Ecto neural progenitor cell (in vitro differentiated cells): Measurements from ENCODE around the gene AP2A1.
A peak's percentile ranks its signal among the peaks of the same experiment; 100 is the strongest.
"Not testable (repeated sequence)": the region's sequence is repeated elsewhere in the genome, so short reads cannot be mapped to it uniquely, and the experiment has no call there.

Experiments
- DNase-seq: peaks from one replicate; pipeline ENCODE4 v3.0.0-alpha.2; 2018; ENCODE audit warnings: low spot score

The AP2A1 gene

DNA sequence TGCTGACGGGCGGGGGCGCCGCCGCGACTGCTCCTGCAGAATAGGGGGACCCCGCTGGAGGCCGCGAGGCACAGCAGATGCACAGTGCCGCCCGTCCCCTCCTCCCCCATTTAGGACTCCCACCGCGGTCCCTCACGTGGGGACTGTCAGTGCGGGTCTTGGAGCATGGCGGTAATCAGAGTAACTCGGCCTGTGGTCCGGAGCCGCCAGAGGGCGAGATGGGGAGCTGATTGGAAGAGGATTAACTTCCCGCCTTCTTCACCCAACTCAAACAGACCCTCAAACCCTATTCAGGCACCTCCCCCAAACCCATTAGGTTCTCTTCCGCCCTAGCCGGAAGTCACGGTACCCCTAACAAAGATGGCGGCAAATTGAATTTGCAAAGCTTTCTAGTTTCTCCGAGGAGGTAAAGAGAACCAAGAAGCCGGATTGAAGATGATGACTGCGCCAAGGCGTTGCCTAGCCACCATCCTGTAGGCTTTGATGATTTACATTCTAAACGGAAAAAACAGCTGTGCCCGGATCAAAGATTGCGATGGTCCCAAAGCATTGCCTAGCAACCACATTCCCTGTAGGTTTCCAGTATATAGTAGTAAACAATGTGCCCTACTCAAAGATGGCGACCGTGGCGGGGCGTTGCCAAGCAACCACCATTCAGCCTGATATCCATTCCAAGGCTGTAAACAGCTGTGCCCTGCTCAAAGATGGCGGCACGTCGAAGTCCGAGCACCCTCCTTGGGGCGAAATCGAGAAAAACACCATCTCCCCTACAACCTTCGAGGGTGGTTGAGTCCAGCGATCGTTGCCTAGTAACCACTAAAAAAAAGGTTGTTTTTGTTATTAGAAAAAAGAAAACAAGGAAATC lies 46.4 kb downstream of the AP2A1 start, which contains the start of gene FUZ:
FUZ (minus strand) TSS at position 296 of the 865 bp plus-strand sequence; CDS start at position 110, 186 bp downstream.
- peak; percentile 98 for DNase-seq

DNA sequence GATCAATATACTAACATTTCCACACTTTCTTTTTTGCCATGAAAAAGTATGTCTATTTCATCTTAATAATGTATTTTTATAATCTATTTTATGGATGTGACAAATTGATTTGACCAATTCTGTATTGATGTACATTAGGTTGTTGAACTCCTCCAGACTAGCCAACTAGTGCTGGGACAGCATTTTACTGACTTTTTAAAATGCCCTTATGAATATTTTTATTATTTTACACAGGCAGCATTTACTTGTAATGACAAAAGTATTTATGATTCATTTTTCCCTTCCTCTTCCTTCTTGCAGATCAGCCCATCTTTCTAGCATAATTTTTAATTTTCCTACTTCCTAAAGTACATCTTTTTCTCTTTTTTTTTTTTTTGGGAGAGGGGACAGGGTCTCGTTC lies 47.2 kb downstream of the AP2A1 start:
- no peak for DNase-seq

DNA sequence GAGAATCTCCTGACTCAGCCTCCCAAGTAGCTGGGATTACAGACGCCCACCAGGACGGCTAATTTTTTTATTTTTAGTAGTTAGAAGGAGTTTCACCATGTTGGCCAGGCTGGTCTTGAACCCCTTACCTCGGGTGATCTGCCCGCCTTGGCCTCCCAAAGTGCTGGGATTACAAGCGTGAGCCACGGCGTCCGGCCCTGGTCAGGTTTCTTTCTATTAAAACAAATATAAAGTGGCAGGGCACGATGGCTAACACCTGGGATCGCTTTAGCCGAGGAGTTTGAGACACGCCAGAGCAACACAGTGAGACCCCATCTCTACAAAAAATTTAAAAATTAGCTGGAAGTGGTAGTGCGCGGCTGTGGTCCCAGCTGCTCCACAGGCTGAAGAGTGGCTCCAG lies 49.8 kb downstream of the AP2A1 start:
- DNase-seq = no peak

DNA sequence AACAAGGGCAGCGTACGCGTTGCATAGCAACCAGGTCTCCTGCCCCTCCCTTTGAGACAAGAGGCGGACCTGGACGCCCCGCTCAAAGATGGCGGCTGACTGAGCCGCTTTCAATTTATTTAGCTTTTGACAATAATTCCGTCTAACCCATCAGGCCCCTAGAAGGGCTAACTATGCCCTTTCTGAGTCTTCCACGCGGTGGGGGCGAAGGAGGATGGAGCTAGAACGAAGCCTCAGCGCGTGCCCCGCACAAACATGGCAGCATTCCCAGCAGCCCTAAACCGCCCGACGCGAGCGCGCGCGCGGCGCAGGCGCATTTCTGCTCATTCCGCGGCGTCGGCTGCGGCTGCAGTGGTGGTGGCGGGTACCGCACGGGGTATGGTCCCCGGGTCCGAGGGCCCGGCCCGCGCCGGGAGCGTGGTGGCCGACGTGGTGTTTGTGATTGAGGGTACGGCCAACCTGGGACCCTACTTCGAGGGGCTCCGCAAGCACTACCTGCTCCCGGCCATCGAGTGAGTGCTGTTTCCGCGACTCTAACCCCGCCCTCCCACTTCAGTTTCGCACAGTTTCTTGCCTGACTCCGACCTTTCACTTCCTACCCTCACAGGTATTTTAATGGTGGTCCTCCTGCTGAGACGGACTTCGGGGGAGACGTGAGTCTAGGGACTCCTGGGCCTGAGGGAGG lies 51.3 kb downstream of the AP2A1 start, which contains the start of gene MED25:
MED25 (plus strand) TSS at position 326 of the 685 bp plus-strand sequence; CDS start at position 379, 53 bp downstream.
- peak; percentile 95 for DNase-seq

DNA sequence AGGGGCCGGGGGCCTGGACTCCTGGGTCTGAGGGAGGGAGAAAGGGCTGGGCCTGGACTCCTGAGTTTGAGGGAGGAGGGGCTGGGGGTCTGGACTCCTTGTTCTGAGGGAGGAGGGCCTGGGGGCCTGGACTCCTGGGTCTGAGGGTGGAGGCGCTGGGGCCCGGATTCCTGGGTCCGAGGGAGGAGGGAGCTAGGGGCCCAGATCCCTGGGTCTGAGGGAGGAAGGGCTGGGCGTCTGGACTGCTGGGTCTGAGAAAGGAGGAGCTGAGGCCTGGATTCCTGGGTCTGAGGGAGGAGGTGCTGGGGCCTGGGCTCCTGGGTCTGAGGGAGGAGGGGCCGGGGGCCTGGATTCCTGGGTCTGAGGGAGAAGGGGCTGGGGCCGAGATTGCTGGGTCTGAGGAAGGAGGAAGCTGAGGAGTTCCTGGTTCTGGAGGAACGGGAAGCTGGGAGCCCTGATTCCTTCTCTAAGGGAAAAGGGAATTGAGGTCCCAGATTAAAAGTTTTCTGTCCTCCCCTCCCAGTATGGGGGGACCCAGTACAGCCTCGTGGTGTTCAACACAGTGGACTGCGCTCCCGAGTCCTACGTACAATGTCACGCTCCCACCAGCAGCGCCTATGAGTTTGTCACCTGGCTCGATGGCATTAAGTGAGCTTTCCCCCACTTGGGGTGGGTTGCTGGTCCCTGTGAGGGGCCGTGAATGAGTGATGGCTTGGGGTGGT lies 52.0 kb downstream of the AP2A1 start:
- no peak for DNase-seq

DNA sequence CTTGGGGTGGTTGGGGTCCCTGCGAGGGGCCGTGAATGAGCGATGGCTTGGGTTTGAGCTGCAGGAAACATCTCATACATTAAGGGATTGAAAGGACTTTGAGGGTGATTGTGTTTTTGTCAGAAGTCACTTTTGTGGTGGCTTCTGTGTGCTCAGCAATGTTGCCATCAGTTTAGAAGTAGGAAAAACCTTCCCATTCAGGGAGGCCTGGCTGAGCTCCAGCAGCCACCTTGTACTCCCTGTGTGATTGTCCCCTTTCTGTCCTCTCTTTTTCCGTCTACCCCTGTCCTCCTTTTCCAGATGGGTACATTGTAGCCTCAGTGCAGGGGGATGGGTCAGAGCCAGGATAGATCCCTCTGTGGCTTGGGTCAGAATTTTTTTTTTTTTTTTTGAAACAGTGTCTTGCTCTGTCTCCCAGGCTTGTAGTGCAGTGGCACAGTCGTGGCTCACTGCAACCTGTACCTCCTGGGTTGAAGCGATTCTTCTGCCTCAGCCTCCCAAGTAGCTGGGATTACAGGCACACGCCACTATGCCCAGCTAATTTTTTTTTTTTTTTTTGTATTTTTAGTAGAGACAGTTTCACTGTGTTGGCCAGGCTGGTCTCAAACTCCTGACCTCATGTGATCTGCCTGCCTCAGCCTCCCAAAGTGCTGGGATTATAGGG lies 52.8 kb downstream of the AP2A1 start:
- DNase-seq = not testable (repeated sequence)

DNA sequence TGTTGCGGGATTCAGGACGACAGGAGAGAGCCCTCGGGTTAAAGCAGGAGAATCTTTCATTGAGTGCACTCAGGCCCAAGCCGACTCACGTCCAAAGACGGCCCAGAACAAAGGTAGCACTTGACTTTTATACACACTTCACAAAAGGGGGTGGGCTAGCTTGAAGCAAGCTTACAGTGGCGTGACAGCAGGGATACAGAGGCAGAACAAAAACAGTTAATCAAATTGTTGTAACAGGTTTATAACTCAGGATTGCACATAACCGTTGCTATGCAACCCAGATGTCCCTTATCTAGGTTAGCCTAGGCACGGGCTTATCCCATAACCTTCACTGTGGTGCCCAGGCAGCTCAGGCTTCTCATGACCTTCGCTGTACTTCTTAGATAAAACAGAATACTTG lies 53.3 kb downstream of the AP2A1 start:
- no peak for DNase-seq

DNA sequence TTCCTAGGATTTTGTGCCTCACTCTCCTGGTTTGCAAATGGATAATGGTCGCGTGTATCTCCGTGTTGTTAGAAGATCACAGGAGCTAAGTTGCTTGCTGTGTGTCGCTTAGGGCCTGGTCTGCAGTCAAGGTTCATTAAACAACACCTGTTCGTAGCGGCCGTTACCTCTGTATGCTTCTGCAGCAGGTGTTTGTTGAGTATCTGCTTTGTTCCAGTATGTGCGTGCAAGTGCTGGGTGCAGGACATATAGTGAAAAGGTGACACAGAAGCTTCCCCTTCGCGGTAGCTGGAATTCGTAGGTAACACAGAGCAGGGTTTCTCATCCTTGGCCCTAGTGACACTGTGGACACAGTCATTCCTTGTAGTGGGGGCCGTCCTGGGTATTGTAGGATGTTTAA lies 56.7 kb downstream of the AP2A1 start:
- DNase-seq = no peak

DNA sequence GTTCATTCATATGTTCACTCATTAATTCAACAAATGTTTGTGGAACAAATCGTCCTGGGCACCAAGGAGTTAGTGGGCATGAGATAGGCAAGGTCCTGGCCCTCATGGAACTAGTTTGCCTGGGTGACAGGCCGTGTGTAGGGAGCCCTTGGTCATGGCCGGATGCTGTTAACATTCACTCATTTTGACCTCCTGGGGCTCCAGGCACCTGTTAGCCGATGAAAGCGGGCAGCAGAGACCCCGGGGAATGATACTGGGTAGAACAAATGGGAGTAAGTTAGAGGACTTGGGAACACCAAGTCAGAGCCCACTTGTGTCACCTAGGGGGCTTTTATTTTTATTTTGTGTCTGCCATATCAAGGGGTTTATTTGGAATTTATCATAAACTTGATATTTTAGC lies 57.9 kb downstream of the AP2A1 start:
- no peak for DNase-seq

DNA sequence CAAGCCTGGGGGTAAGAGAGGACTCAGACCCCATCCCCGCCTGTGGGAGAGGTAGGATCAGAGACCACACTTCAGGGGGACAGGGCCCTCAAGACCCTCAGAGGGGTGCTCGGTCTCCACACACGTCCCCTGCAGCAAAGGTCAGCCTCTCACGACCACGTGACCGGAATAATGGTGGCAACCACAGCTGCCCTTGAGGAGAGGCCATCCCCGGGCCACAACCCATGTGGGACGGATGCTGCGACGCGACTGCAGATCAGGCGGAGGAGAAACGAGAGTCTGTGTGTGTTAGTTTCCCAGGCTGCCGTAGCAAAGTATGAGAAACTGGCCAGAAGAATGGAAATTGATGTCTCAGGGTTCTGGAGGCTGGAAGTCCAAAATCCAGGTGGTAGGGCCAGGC lies 60.2 kb downstream of the AP2A1 start:
- no peak for DNase-seq

DNA sequence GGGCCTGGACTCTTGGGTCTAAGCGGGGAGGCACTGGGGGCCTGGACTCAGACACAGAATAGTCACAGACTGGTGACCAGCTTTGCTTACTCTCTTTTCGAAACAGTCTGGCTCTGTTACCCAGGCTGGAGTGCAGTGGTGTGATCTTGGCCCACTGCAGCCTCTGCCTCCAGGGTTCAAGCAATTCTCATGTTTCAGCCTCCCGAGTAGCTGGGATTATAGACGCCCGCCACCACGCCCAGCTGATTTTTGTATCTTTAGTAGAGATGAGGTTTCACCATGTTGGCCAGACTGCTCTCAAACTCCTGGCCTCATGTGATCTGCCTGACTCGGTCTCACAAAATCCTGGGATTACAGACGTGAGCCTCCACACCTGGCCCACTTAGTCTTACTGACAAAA lies 62.4 kb downstream of the AP2A1 start:
- no peak for DNase-seq

DNA sequence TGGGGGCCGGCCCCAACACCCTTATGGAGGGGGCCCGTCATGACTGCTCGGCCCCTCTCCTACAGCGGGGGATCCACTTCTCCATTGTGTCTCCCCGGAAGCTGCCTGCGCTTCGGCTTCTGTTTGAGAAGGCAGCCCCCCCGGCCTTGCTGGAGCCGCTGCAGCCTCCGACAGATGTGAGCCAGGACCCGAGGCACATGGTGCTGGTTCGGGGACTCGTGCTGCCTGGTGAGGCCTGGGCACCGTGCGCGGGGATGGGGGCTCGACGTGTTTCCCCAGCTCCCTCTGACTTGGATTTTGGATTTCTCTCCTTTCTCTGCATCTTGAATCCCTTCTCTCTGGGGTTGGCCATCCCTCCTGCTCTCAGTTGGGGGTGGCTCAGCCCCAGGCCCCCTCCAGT lies 62.9 kb downstream of the AP2A1 start:
- no peak for DNase-seq

DNA sequence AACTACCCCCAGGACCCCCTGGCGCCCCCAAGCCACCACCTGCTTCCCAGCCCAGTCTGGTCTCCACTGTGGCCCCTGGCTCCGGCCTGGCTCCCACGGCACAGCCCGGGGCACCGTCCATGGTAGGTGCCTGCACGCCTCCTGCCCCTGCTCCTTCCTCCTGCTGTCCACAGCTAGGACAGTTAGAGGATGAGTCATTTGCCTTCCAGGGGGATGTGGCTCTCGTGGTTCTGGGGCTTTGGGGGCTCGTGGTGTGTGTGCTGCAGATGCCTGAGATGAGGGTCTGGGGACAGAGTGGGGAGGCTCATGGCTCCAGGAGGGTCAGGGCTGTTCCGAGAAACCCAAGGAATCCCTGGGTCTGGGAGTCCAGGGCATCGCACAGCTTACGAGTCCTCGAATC lies 64.0 kb downstream of the AP2A1 start:
- no peak for DNase-seq

DNA sequence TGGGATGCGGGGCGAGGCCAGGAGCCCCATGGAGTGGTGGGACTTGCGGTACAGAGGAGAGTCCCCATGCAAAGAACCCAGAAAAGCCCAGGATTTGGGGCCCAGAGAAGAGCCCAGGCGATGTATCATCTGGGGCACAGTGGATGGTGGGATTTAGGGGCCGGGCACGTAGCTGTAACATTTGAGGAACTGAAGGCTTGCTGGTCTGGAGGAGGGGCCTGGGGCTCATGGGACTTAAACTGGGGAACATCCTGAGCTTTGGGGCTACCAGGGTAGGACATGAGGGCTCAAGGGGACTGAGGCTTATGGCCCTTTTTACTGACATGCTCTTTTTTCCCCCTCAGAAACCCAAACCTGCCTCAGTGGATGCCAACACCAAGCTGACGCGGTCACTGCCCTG lies 64.8 kb downstream of the AP2A1 start:
- DNase-seq = no peak

DNA sequence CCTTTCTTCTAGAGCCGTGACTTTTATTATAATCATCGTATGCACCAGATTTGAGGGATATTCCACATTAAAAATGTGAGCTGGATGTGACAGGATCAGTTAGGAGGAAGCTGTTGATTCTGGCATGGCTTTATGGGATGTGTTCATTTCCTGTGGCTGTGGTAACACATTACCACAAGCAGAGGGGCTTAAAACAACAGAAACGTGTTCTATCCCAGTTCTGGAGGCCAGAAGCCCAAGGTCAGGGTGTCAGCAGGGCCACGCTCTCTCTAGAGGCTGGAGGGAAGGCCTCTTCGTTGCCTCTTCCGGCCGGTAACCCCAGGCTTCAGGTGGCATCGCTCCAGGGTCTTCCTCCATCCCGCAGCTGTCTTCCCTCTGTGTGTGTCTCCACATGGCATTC lies 65.8 kb downstream of the AP2A1 start:
- no peak for DNase-seq

DNA sequence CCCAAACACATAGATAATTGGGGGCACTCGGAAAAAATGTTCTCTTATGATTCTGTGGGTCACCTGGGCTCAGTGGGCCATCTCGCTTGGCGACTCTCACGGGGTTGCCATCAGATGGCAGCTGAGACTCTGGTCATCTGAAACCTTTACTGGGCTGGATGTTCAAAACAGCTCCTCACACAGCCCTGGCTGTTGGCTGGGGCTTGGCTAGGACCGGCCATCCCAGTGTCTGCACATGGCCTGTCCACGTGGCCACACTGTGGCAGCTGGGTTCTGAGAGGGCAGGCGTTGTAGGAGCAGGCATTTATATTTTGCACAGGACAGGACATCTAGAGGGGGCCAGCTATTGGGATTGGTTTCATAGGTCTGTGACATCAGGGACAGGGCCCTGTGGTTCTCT lies 66.8 kb downstream of the AP2A1 start:
- no peak for DNase-seq

DNA sequence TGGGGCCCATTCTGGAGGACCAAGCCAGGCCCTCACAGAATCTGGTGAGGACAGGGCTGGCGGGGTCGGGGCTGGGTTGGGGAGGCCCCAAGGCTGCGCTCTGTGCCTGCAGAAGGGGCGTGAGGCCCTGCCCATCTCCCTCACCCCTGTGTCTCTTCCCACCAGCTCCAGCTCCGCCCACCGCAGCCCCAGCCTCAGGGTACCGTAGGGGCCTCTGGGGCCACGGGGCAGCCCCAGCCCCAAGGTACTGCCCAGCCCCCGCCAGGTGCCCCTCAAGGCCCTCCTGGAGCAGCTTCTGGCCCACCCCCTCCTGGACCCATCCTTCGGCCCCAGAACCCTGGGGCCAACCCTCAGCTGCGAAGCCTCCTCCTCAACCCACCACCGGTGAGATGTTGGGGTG lies 68.8 kb downstream of the AP2A1 start:
- DNase-seq = no peak

DNA sequence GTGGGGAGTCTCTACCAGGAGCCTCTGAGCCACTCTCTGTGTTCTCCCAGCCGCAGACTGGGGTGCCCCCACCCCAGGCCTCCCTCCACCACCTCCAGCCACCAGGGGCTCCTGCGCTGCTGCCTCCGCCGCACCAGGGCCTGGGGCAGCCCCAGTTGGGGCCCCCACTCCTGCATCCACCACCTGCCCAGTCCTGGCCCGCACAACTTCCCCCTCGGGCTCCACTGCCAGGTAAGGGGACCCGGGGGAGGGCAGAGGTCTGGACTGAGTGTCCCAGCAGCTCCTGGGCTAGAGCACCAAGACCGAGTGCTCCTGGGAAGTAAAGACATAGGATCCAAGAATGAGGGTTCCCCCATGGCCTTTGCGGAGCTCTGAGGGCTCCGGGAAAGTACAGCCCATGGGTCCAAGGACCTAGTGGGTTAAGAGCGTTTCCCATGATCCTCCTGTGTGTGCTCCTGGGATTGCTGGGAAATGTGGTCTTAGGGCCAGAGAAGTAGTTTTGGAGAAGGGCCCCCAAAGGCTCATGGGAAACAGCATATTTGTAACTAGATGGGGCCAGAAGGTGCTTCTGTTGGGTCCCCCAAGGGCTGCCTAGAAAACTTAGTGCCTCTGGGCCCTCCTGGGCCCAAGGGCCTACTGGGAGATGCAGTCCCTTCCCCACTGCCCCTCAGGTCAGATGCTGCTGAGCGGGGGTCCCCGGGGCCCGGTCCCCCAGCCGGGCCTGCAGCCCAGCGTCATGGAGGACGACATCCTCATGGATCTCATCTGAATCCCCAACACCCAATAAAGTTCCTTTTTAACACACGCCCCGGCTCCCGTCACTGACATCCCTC lies 69.6 kb downstream of the AP2A1 start:
- no peak for DNase-seq

DNA sequence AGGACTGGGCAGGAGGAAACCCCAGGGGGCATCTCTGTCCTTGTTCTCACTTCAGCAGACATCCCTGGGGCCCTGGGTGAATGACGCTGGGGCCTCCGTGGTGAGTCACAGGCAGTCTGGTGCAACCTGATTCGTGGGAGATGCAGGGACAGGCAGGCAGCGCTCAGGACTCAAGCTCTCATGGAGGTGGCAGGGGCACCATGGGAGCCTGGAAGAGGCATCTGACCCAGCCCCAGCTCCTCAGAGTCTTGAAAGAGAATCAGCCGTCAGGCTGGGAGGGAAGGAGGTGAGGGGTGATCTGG lies 70.2 kb downstream of the AP2A1 start:
- DNase-seq = no peak

DNA sequence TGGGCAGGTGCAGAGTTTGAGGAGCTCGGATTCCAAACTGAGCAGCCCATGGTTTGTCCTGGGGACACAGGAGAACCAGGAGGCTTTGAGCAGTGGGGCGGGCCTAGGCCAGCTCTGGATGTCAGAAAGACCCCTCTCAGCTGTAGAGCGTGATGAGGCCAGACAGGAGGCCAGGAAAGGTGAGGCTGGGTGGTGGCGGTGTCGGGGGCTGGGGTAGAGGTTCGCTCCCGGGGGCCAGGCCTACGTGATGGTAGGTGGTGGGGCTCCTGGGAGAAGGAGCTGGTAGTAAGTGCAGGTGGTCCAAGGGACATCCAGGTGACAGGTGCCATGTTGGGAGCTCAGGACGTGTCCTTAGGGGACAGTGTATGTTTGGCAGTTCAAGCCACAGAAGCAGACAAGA lies 70.6 kb downstream of the AP2A1 start:
- DNase-seq = no peak

DNA sequence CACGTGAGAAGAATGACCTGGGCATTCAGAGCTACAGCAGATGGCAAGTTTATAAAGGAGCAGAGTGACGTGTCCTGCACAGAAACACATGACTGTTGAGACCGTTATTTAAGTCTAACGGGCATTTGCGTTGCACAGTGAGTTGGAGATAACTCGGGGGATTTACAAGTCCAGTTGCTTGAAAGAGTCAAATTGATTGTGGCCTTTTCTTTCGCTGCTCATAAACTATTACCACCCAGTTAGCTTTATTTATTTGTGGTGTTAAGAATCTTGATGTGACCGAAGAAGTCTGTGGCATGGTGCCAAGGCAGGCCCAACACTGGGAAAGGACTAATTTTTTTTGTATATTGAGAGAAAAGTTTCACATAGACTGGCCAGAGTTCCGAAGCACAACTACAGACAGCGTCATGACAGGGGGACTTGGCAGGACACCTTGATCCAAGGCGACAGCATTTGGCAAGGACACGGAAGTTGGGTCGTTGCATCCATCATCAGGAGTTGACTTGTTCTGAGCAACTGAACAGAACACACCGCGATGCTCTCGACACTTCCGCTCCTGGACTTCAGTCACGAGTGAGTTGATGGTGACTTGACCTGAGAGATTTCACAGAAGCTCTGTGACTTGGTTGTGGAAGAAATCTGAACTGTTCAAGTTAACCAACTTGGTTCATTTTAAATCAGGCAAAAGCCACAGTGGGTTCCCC lies 72.2 kb downstream of the AP2A1 start:
- DNase-seq = no peak
